Renal pelvis (tissue), 4 donors: ENCODE measurements around the gene WNK4. TPM values are rescaled to one million over a fixed set of nuclear protein-coding genes. Genes with fewer than 3 reads are reported as not detected.

ENCODE experiments used
- DNase-seq: peaks from one replicate; pipeline ENCODE4 v3.0.0-alpha.2; 2013
- polyA plus RNA-seq, 3 donors: library from polyadenylated mRNA; unstranded; fragments of 120-200 nt; gene quantifications; one replicate each; pipeline ENCODE4 v1.2.1, GENCODE V29; 2013; ENCODE audit not compliant: insufficient read length in 3 of 3

The WNK4 gene
- polyA plus RNA-seq, 3 donors = 9.1 to 13.8 (median 9.3) TPM

- no peak for DNase-seq
These were observed 15.1 kb downstream of the WNK4 start for GRCh38 chr17:42795465-42795864.

GRCh38 chr17:42796066-42796758 lies 15.8 kb downstream of the WNK4 start:
- no peak for DNase-seq

DNA sequence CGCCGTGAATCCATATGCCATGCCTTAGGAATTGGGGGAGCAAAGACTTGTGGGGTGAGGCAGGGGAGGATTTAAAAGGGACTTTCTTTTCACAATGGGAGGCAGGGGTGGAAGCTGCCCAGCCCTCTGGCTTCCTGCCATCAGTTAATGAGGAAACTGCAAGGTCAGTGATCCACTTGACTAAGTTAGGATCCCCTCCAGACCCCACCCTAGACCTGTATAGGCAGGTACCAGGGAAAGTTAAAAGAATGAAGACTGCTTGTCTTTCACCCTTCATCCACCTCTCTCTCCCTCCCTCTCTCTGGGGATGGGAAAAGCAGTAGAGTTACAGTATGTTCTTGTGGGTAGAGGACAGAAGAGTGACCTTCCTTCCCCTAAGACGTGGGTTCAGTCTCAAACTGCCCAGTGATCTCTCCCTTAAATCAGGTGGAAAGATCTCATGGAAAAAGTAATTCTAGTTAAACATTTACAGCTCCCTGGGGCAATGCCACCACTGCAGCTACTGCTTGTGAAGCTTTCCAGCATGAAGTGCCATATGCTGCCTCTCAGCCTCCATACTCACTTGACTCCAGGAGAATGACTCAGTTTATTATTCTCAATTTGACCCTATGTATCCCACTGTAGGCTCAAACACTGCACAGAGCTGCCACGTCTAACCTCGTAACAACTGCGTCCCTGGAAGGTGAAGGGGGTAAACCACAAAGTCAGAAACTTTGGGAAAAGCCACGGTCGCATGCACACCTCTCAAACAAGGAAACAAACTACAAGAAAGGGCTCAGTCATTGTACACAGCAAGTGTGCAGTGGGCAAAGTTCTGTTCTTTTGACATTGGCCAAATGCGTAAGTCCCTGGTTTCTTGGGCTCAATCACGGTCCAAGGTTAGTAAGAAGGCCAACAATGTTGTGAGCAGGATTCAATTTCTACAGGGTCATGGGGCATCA lies 16.9 kb downstream of the WNK4 start:
- no peak for DNase-seq

GRCh38 chr17:42798011-42798382 lies 17.6 kb downstream of the WNK4 start:
- DNase-seq = no peak

DNA sequence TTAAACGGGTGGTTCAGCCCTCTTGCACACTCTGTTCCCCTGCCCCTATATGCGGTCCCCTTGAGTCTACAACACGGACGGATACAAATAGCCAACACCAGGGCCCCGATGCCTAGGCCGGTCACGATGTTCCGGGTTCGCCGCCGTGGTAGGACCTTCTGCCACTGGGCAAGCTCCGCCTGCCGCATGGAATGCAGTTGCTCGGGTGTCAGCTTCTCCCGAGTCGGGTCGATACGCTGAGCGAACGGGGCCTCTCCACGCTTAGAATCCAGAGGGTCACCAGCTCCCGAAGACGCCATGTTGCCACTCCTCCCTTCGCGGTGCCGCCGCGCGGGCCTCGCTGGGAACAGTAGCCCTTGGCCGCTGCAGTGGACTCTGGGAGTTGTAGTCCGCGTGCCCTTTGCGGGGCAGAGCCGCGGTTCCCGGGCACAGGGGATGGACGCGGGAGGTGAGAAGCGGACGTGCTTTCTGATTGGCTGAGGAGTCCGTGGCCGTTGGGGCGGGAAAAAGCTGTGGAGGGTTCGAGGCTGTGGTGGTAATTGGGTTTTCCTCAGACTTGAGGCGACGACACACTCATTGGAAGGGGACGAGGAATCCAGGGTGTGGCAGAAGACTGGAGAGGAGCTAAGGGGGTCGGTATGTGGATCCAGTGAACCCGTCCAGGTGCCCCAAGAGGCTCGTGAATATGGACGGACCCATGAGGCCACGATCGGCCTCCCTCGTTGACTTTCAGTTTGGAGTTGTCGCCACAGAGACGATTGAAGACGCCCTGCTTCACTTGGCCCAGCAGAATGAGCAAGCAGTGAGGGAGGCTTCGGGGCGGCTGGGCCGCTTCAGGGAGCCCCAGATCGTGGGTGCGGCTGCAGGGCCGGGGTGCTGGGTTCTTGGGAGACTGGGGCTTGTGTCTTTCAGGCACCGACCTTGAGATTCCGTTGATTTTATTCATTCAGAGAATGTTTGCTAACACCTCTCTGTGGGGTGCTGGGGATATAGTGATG lies 18.3 kb downstream of the WNK4 start, which contains the start of the genes CNTD1 and COA3:
Gene CNTD1, plus strand, starts transcription at position 479 of the 998 bp plus-strand sequence. Its CDS starts 207 bp downstream, at position 686.
Gene COA3, minus strand, starts transcription at position 322 of the 998 bp plus-strand sequence. Its CDS starts 23 bp downstream, at position 299.
- peak; percentile 86 for DNase-seq

DNA sequence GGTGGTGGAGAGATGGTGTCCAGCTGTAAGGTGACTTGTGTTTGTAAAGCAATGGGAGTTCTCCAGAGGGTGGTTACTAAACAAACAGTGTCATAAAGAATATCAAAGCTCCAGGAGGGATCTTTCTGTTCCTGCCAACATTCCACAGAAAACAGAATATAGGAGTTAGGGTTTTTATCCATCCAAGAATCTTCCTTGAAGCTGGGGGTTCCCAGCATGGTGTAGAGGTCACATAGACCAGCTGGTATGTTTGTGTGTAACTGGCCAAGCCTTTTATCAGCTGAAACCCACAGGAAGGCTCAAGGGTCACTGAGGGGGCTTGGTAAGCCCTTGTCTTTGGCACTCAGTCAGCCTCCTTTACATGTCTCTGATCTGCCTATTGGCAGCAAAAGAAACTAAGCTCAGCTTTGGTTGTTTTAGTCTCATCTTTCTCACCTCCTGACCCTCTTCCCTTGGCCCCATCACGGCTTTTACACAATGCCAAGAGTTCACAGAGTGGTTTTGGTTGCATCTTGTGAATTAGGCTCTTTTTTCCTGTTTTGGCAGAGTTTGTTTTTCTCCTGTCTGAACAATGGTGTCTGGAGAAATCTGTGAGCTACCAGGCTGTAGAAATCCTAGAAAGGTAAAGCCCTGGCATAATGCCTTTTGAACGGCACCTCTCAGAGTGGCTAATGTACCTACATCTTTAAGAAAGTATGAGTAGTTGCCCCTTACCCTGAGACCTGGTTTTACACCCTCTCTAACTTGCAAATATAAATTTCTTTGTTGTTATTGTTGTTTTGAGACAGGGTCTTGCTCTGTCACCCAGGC lies 22.9 kb downstream of the WNK4 start:
- DNase-seq = no peak

DNA sequence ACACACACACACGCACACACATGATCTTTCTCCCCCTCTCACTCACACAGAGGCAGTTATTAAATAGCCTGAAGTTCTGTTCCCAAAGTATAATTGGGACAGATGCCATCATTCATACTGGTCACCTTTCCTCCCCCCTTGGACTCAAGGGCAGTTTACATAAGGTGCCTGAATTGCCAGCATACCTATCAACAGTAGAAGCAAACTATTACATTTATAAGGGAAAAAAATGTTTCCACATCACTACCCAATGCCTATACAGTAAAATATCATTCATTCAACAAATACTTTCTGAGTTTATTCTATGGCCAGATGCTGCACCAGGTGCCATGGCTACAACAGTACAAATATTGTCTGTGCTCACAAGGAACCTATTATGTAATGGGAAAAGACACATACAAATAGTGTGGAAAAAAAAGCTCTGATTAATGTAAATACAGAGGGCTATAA lies 24.5 kb downstream of the WNK4 start:
- no peak for DNase-seq

DNA sequence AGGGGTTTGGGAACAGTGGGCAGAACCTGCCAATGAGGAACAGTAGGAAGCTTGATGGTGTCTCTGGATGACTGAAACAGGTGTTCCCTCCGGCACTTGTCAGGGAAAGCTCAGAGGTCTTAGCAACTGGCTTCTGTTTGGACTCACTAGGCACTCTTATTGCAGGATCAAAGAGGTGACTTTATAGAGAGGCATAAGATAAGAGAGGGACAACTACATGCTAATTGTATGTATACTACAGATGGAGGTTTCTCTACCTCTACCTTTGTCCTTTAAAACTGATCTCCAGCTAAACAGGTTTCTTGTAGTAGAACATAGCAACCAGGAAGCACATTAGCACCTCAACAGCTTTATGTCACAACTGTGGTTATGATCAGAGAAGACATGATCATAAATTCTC lies 25.8 kb downstream of the WNK4 start:
- no peak for DNase-seq

DNA sequence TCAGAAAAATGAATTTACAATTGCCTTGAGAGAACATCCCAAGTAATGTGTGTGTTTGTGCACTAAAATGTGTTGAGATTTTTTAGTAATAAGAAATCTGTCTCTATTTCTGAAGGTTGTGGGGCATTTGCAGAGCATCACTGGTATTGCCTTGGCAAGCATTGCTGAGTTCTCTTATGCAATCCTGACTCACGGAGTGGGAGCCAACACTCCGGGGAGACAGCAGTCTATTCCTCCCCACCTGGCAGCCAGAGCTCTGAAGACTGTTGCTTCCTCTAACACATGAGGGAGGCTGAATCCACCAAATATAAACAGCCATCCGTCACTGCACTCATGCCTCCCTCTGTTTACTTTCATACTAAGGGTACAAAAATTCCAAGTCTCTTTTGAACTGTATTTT lies 28.8 kb downstream of the WNK4 start:
- no peak for DNase-seq

DNA sequence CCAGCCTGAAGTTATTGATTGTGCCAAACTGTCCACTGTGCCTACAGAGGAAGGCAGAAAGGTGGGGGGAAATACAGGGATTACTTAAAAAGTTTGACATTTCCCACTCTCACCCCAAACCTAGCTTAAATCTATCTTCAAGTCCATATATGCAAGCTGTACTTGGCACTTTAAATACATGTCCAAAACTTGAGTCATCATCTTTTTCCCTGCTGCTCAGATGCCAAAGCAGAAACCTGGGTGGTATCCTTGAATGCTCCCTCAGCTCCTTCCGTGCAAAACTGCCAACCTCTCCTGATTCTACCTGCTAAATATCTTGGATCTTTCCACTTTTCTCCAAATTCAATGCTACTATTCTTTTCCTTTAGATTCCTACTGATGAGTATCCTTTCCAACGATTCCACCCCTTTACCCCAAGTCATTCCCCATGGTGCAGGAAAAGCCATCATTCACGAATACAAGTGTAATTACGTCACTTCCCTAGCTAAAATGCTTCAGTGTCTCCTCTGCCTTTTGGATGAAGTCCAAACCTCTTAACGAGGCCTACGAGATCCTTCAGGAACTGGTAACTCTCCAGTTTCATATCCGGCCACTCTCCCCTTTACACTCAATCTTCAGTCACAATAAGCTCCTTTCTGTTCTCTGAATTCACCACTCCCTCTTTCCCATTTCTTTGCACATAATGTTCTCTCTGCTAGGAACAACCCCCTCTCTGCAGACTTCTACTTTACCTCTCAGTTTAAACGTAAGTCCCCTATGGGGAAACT lies 34.4 kb downstream of the WNK4 start:
- DNase-seq = no peak

- no peak for DNase-seq
These were observed 37.5 kb downstream of the WNK4 start for GRCh38 chr17:42817866-42818265.

- no peak for DNase-seq
These were observed 38.0 kb downstream of the WNK4 start for GRCh38 chr17:42818379-42818778.

DNA sequence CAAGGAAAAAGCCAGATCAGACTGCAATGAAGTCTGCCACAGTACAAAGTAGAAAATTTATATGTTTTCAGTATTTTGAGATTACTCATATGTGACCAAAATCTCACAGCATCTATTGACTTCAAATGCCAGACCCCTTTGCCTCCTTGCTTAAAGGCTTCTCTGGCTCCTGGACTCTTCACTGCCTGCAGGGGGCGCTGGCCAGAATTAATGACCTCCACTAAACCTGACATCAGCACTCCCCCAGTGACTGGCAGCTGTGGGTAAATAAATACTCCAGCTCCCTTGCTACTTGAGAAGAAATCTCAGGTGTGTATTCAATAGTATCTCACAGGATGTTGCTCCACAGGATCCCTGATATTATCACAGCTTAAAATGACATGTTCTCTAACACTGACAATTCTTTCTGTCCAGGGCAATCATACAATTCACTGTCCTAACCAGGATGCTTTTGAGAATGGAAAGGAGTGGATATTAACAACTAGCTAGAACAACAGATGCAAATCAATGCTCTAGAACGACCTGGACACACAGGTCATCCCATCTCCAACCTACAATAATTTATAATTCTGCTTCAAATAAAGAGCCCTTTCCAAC lies 39.6 kb downstream of the WNK4 start:
- no peak for DNase-seq

DNA sequence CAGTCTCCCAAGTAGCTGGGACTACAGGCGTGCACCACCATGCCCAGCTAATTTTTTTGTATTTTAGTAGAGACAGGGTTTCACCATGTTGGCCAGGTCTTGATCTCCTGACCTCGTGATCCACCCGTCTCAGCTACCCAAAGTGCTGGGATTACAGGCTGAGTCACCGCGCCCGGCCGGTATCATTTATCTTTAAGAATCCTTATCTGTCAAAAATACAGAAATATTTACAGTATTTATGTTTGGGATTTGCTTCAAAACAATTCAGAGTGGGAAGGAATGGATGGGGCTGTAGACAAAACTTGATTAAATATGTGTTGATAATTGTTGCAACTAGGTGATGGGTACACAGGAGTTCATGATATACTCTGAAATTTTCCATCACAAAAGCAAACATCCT lies 40.8 kb downstream of the WNK4 start:
- DNase-seq = no peak

- no peak for DNase-seq
These were observed 47.1 kb downstream of the WNK4 start for GRCh38 chr17:42827472-42827871.

DNA sequence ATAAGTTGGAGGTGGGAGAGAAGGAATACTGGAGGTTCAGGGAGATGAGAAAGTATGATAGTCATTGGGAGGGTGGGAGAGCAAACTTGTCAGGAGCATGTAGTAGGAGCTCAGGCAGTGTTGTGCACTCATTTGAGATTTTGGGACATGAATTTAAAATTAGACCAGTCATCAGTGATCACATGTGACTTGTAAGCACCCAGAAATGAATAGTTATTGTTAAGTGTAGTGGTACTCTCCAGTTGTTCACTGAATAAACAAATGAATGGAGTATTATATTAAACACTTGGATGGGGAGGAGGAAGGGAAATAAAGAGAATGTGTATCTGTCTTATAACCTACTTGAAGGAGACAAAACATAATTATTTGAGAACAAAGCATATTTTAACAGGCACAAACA lies 50.6 kb downstream of the WNK4 start:
- DNase-seq = no peak

- no peak for DNase-seq
These were observed 52.0 kb downstream of the WNK4 start for GRCh38 chr17:42832213-42832933.

GRCh38 chr17:42832934-42833766 lies 52.7 kb downstream of the WNK4 start, which contains the start of gene PSME3:
TSS of gene PSME3 (plus strand) at chr17:42833397. CDS start at chr17:42833632, 235 bp downstream.
- DNase-seq = peak; percentile 89
